A549 (cell line): ENCODE data around the gene ELN.

ENCODE experiments used
- ELK1 ChIP-seq: fragments of 150-350 bp; IDR thresholded peaks from 2 replicates; pipeline ENCODE4 v1.6.1; 2014; ENCODE audit warnings: low read depth, mild to moderate bottlenecking, low read length
- MAX ChIP-seq: IDR thresholded peaks from 2 replicates; pipeline ENCODE4 v1.6.1; 2012
- POLR2A ChIP-seq: IDR thresholded peaks from 2 replicates; pipeline ENCODE4 v1.6.1; 2012; ENCODE audit warnings: mild to moderate bottlenecking, low read length
- TF ChIP-seq, protein P1 (sequence below): fragments of >200 bp; sonication (Bioruptor Twin); formaldehyde crosslinking; IDR thresholded peaks from 3 replicates; pipeline ENCODE4 v1.5.1; 2016

- TF ChIP-seq POLR2A (no peak), ELK1 (no peak), MAX (no peak)
- TF ChIP-seq, protein P1, sequence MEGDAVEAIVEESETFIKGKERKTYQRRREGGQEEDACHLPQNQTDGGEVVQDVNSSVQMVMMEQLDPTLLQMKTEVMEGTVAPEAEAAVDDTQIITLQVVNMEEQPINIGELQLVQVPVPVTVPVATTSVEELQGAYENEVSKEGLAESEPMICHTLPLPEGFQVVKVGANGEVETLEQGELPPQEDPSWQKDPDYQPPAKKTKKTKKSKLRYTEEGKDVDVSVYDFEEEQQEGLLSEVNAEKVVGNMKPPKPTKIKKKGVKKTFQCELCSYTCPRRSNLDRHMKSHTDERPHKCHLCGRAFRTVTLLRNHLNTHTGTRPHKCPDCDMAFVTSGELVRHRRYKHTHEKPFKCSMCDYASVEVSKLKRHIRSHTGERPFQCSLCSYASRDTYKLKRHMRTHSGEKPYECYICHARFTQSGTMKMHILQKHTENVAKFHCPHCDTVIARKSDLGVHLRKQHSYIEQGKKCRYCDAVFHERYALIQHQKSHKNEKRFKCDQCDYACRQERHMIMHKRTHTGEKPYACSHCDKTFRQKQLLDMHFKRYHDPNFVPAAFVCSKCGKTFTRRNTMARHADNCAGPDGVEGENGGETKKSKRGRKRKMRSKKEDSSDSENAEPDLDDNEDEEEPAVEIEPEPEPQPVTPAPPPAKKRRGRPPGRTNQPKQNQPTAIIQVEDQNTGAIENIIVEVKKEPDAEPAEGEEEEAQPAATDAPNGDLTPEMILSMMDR: no peak
Observed at GRCh38 chr7:73994761-73995160, 33.2 kb upstream of the ELN start.
